Loucy (cell line): ENCODE data around the gene NKX2-8.

Experiments
- H2AFZ ChIP-seq: fragments of 200-600 bp; sonication (generic); 2 replicates; pipeline ENCODE4 v1.6.0; 2016; ENCODE audit warnings: antibody characterized with exemption, mild to moderate bottlenecking, low read length, moderate library complexity
- H3F3A ChIP-seq: fragments of 200-600 bp; 2 replicates; pipeline ENCODE4 v1.6.0; 2016; ENCODE audit warnings: antibody characterized with exemption, low read depth, mild to moderate bottlenecking
- H3K27me3 ChIP-seq: fragments of 200-600 bp; sonication (generic); 2 replicates; pipeline ENCODE4 v1.6.1; 2014; ENCODE audit warnings: low read length, mild to moderate bottlenecking; ENCODE audit not compliant: insufficient read depth, poor library complexity, severe bottlenecking
- H3K36me3 ChIP-seq: fragments of 200-600 bp; sonication (generic); 2 replicates; pipeline ENCODE4 v1.6.1; 2016; ENCODE audit warnings: low read length; ENCODE audit not compliant: insufficient read depth
- H3K4me1 ChIP-seq: fragments of 200-600 bp; sonication (generic); 2 replicates; pipeline ENCODE4 v1.5.1; 2014; ENCODE audit warnings: low read length, mild to moderate bottlenecking; ENCODE audit not compliant: insufficient read depth, poor library complexity, severe bottlenecking
- H3K4me2 ChIP-seq: fragments of 200-600 bp; sonication (generic); 2 replicates; pipeline ENCODE4 v1.6.0; 2014; ENCODE audit warnings: antibody characterized with exemption, low read length, low read depth, mild to moderate bottlenecking; ENCODE audit not compliant: poor library complexity, severe bottlenecking
- H3K4me3 ChIP-seq: fragments of 200-600 bp; sonication (generic); 2 replicates; pipeline ENCODE4 v1.5.1; 2014; ENCODE audit warnings: low read length, mild to moderate bottlenecking, mixed read lengths; ENCODE audit not compliant: poor library complexity, severe bottlenecking
- H3K79me2 ChIP-seq: fragments of 200-600 bp; sonication (generic); 2 replicates; pipeline ENCODE4 v1.6.1; 2014; ENCODE audit warnings: low read length; ENCODE audit not compliant: insufficient read depth
- H3K9ac ChIP-seq: fragments of 200-600 bp; sonication (generic); 2 replicates; pipeline ENCODE4 v1.6.0; 2014; ENCODE audit warnings: mild to moderate bottlenecking, low read depth, low read length, moderate library complexity; ENCODE audit not compliant: poor library complexity, severe bottlenecking
- H3K9me2 ChIP-seq: fragments of 200-600 bp; sonication (generic); replicated peaks from 2 replicates; pipeline ENCODE4 v1.6.1; 2016; ENCODE audit warnings: low read depth, low read length, mixed read lengths
- H3K9me3 ChIP-seq: fragments of 200-600 bp; sonication (generic); 2 replicates; pipeline ENCODE4 v1.6.1; 2014; ENCODE audit warnings: mild to moderate bottlenecking, antibody characterized with exemption, low read length, low read depth; ENCODE audit not compliant: insufficient read depth
- H4K20me1 ChIP-seq: fragments of 200-600 bp; sonication (generic); 2 replicates; pipeline ENCODE4 v1.6.0; 2014; ENCODE audit warnings: antibody characterized with exemption, low read length, mild to moderate bottlenecking; ENCODE audit not compliant: insufficient read depth, poor library complexity, severe bottlenecking
- EZH2phosphoT487 ChIP-seq: fragments of 200-600 bp; IDR thresholded peaks from 2 replicates; pipeline ENCODE4 v1.6.1; 2018; ENCODE audit warnings: antibody characterized with exemption, mild to moderate bottlenecking, moderate library complexity, borderline replicate concordance
- TF ChIP-seq, protein P1 (sequence below): fragments of 200-600 bp; sonication (generic); conservative IDR thresholded peaks from 2 replicates; pipeline ENCODE4 v1.5.1; 2014; ENCODE audit warnings: mild to moderate bottlenecking, antibody characterized with exemption, low read length

NKX2-8 gene

DNA sequence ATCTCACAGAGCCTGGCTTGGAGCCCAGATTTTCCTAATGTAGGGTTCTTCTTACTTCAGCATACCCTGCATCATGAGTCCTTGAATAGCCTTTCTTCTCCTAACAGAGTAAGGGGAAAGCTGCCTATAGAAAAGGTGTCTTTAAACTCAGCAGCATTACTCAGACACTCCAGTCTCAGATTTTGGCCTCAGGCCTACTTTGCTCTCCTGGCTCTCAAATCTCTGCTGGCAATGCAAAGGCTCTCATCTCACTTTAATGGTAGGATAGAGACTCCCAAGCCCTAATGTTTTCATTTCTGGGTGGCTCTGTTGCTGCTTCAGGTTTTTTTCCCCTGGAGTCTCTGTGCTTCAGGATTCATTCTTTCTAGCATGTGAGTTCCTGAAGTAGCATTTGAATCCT, 9.1 kb upstream of the NKX2-8 start:
- Histone ChIP-seq H3K36me3 (no peaks in the 10 kb centered on the region), H3K4me3 (no peak overlapping the region), H4K20me1 (no peaks in the 10 kb centered on the region), H2AFZ (no peak overlapping the region), H3K9me2 (no peaks in the 10 kb centered on the region), H3F3A (no peaks in the 10 kb centered on the region), H3K9ac (no peak overlapping the region), H3K4me1 (no peaks in the 10 kb centered on the region), H3K27me3 (no peaks in the 10 kb centered on the region), H3K79me2 (no peaks in the 10 kb centered on the region), H3K9me3 (no peaks in the 10 kb centered on the region), H3K4me2 (no peak overlapping the region)
- TF ChIP-seq EZH2phosphoT487: no peak
- TF ChIP-seq, protein P1, sequence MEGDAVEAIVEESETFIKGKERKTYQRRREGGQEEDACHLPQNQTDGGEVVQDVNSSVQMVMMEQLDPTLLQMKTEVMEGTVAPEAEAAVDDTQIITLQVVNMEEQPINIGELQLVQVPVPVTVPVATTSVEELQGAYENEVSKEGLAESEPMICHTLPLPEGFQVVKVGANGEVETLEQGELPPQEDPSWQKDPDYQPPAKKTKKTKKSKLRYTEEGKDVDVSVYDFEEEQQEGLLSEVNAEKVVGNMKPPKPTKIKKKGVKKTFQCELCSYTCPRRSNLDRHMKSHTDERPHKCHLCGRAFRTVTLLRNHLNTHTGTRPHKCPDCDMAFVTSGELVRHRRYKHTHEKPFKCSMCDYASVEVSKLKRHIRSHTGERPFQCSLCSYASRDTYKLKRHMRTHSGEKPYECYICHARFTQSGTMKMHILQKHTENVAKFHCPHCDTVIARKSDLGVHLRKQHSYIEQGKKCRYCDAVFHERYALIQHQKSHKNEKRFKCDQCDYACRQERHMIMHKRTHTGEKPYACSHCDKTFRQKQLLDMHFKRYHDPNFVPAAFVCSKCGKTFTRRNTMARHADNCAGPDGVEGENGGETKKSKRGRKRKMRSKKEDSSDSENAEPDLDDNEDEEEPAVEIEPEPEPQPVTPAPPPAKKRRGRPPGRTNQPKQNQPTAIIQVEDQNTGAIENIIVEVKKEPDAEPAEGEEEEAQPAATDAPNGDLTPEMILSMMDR: no peak

- Histone ChIP-seq H3K79me2 (no peaks in the 10 kb centered on the region), H3K4me2 (no peak overlapping the region), H4K20me1 (no peaks in the 10 kb centered on the region), H3K4me1 (no peaks in the 10 kb centered on the region), H3K9me3 (no peaks in the 10 kb centered on the region), H3F3A (no peaks in the 10 kb centered on the region), H2AFZ (no peak overlapping the region), H3K9me2 (no peaks in the 10 kb centered on the region), H3K36me3 (no peaks in the 10 kb centered on the region), H3K27me3 (no peaks in the 10 kb centered on the region), H3K4me3 (no peak overlapping the region), H3K9ac (no peak overlapping the region)
- TF ChIP-seq EZH2phosphoT487: no peak
- TF ChIP-seq, protein P1: no peak
Measured at GRCh38 chr14:36588788-36589187, 6.4 kb upstream of the NKX2-8 start.

DNA sequence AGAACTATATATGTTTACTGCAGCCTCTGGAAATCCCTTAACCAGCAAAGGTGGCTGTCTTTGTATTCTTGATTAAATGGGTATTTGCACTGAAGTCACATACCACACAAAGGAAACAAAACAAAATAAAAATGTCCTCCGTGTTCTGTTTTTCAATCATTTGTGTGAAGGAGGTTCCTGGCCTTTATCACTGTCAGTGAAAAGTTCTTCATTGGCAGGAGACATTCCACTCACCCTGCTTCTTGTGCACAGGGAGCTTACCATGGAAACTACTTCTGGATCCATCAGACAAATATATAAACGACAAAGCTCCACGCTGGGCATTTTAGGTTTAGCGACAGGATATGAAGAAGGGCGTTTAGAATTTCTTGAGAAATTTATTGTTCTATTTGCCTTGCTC, 5.7 kb upstream of the NKX2-8 start:
- no peaks in the 10 kb centered on the region for H3K4me1 ChIP-seq
- H3K9ac ChIP-seq: no peak overlapping the region
- no peaks in the 10 kb centered on the region for H3K36me3 ChIP-seq
- TF ChIP-seq EZH2phosphoT487: no peak
- TF ChIP-seq, protein P1: no peak
- H3K4me3 ChIP-seq: no peak overlapping the region
- no peak overlapping the region for H2AFZ ChIP-seq
- no peaks in the 10 kb centered on the region for H3K79me2 ChIP-seq
- H3F3A ChIP-seq: no peaks in the 10 kb centered on the region
- H3K27me3 ChIP-seq: no peaks in the 10 kb centered on the region
- no peaks in the 10 kb centered on the region for H3K9me2 ChIP-seq
- no peaks in the 10 kb centered on the region for H4K20me1 ChIP-seq
- no peak overlapping the region for H3K4me2 ChIP-seq
- H3K9me3 ChIP-seq: no peaks in the 10 kb centered on the region
